Stimulated activated CD8-positive, alpha-beta memory T cell treated with anti-CD3 and anti-CD28 coated beads, Interleukin-12 subunit alpha, Interleukin-12 subunit beta, amount 100 ng/mL, for 24 hours (primary cell): ENCODE data around the gene TBX21.

ENCODE experiments used
- DNase-seq: peaks from one replicate; pipeline ENCODE4 v3.0.0-alpha.2; 2020; ENCODE audit errors: extremely low read depth

TBX21 gene

GRCh38 chr17:47713980-47714700, 18.9 kb upstream of the TBX21 start:
- DNase-seq = no peak

GRCh38 chr17:47714773-47715396, 18.2 kb upstream of the TBX21 start:
- no peak for DNase-seq

- no peak for DNase-seq
These were observed 17.2 kb upstream of the TBX21 start for GRCh38 chr17:47715669-47716325.

- DNase-seq = no peak
These were observed 16.7 kb upstream of the TBX21 start for GRCh38 chr17:47716375-47716774.

- DNase-seq = no peak
These were observed 15.8 kb upstream of the TBX21 start for GRCh38 chr17:47717261-47717697.

GRCh38 chr17:47717979-47718621, 14.9 kb upstream of the TBX21 start:
- DNase-seq = no peak

- no peak for DNase-seq
These were observed 14.2 kb upstream of the TBX21 start for GRCh38 chr17:47718634-47719405.

GRCh38 chr17:47719411-47720152, 13.5 kb upstream of the TBX21 start:
- no peak for DNase-seq

- no peak for DNase-seq
These were observed 12.8 kb upstream of the TBX21 start for GRCh38 chr17:47720196-47720595.

GRCh38 chr17:47720754-47721533, 12.1 kb upstream of the TBX21 start:
- peak; percentile 90 for DNase-seq

- no peak for DNase-seq
These were observed 11.3 kb upstream of the TBX21 start for GRCh38 chr17:47721725-47722124.

GRCh38 chr17:47724705-47725104, 8.3 kb upstream of the TBX21 start:
- no peak for DNase-seq

GRCh38 chr17:47725446-47726111, 7.5 kb upstream of the TBX21 start:
- no peak for DNase-seq

- no peak for DNase-seq
These were observed 6.0 kb upstream of the TBX21 start for GRCh38 chr17:47726796-47727703.

- no peak for DNase-seq
These were observed 5.4 kb upstream of the TBX21 start for GRCh38 chr17:47727704-47728036.

- DNase-seq = no peak
These were observed 4.7 kb upstream of the TBX21 start for GRCh38 chr17:47728214-47728877.

GRCh38 chr17:47729476-47729875, 3.6 kb upstream of the TBX21 start:
- DNase-seq = no peak

- no peak for DNase-seq
These were observed 2.4 kb upstream of the TBX21 start for GRCh38 chr17:47730681-47731080.
